Measurements from ENCODE around the gene LRP5.

- TF ChIP-seq CTCF (conservative IDR thresholded peaks at IDR 0.05; ENCODE audit: low read depth in 2 of 2) (no peak), CREB1 (CRISPR knock-in tag; IDR thresholded peaks at IDR 0.05; ENCODE audit: low read depth) (no peak), JUNB (IDR thresholded peaks at IDR 0.05; ENCODE audit: unreplicated experiment) (no peak), POLR2AphosphoS5 (IDR thresholded peaks at IDR 0.05; ENCODE audit: low read depth) (no peak)
Observed at GRCh38 chr11:68325907-68326220, 13.5 kb downstream of the LRP5 start.
